Body of pancreas (tissue), 4 donors: Measurements from ENCODE around the gene TRMT10B. TPM values are rescaled to one million over a fixed set of nuclear protein-coding genes. Genes with fewer than 3 reads are reported as not detected.

Experiments used
- ATAC-seq: fragments of 150-250 bp; one replicate; pipeline ENCODE4 v1.9.1; 2016
- DNase-seq, 4 donors: peaks; one replicate each; pipeline ENCODE4 v3.0.0-alpha.2; 2019
- H3K27ac ChIP-seq, 4 donors: fragments of 200-600 bp; sonication (generic); 1 replicate in 3 of 4; 2 replicates in 1 of 4; pipeline versions ENCODE4 v1.5.1 to v1.6.1; 2016 to 2019; ENCODE audit warnings: mild to moderate bottlenecking in 1 of 4, mixed read lengths in 1 of 4, moderate library complexity in 1 of 4
- H3K27me3 ChIP-seq, 2 donors: fragments of 200-600 bp; sonication (generic); one replicate each; pipeline ENCODE4 v1.6.0; 2016; ENCODE audit warnings: mild to moderate bottlenecking in 1 of 2
- H3K36me3 ChIP-seq, 2 donors: fragments of 200-600 bp; sonication (generic); replicated peaks in 1 of 2; 2 replicates each; pipeline ENCODE4 v1.5.1; 2016; ENCODE audit warnings: low read depth in 2 of 2; ENCODE audit not compliant: insufficient read depth in 1 of 2
- H3K4me1 ChIP-seq: fragments of 200-600 bp; sonication (generic); one replicate; pipeline ENCODE4 v1.6.0; 2016
- H3K4me3 ChIP-seq, 2 donors: fragments of 200-600 bp; sonication (generic); 1 replicate in 1 of 2; 2 replicates in 1 of 2; pipeline ENCODE4 v1.5.1; 2016 to 2019
- H3K9me3 ChIP-seq, 3 donors: fragments of 200-600 bp; sonication (generic); 1 replicate in 2 of 3; 2 replicates in 1 of 3; pipeline ENCODE4 v1.5.1; 2016
- CTCF ChIP-seq, 7 experiments: fragments of 450-650 bp in 4 of 7; fragments of 200-600 bp in 3 of 7; sonication (generic) in 3 of 7; IDR thresholded peaks; one replicate each; pipeline ENCODE4 v1.5.1; 2016 to 2019; ENCODE audit warnings: antibody characterized with exemption in 7 of 7
- POLR2A ChIP-seq, 3 donors: fragments of 450-650 bp; IDR thresholded peaks; one replicate each; pipeline ENCODE4 v1.6.1; 2016; ENCODE audit warnings: antibody characterized with exemption in 3 of 3, mild to moderate bottlenecking in 2 of 3
- WGBS, 2 donors: methylation state at CpG; one replicate each; pipeline ENCODE4 v1.1.5; 2017; 5-methylcytosine and 5-hydroxymethylcytosine counted together
- intact Hi-C: fragments of 100-400 bp; cut with DNase I; formaldehyde crosslinking; loops from one replicate; pipeline ENCODE4 v1.15.1; 2023
- total RNA-seq, 2 donors: library from RNA; depleted of rRNA; stranded (reverse); fragments of >200 nt; gene quantifications; one replicate each; pipeline ENCODE4 v1.1.0, GENCODE V29; 2016

TRMT10B gene
- total RNA-seq, 2 donors from 2014 or later = 2.6 to 6.7 TPM

- Histone ChIP-seq H3K36me3 (peaks cover 0 to 1% of the 10 kb centered on the region in 2 donors), H3K27me3 (no peaks in the 10 kb centered on the region), H3K9me3 (no peaks in the 10 kb centered on the region), H3K27ac (no peak overlapping the region), H3K4me3 (no peak overlapping the region), H3K4me1 (no peaks in the 10 kb centered on the region)
- DNase-seq = no peak
- no peak for ATAC-seq
- WGBS, 2 donors = 55 to 78% methylated on average over 5 of the region's 5 CpGs
- TF ChIP-seq POLR2A (IDR thresholded peaks at IDR 0.05) (no peak), CTCF (IDR thresholded peaks at IDR 0.05) (no peak)
- intact Hi-C loops = no loop called here
These were observed 15.7 kb downstream of the TRMT10B start for GRCh38 chr9:37769306-37769705.

GRCh38 chr9:37769995-37770394 lies 16.4 kb downstream of the TRMT10B start:
- peaks cover 0 to 1% of the 10 kb centered on the region in 2 donors for H3K36me3 ChIP-seq
- no peak for DNase-seq
- no peaks in the 10 kb centered on the region for H3K9me3 ChIP-seq
- WGBS, 2 donors = 84 to 98% methylated on average over 3 of the region's 3 CpGs
- intact Hi-C loops = no loop called here
- no peak for TF ChIP-seq CTCF (IDR thresholded peaks at IDR 0.05)
- H3K4me1 ChIP-seq = no peaks in the 10 kb centered on the region
- no peaks in the 10 kb centered on the region for H3K27me3 ChIP-seq
- ATAC-seq = no peak
- H3K27ac ChIP-seq = no peak overlapping the region
- no peak overlapping the region for H3K4me3 ChIP-seq

- TF ChIP-seq POLR2A (IDR thresholded peaks at IDR 0.05) (no peak), CTCF (IDR thresholded peaks at IDR 0.05) (no peak)
- no peaks in the 10 kb centered on the region for H3K9me3 ChIP-seq
- intact Hi-C loops = no loop called here
- DNase-seq (no peak), ATAC-seq (no peak)
- H3K27me3 ChIP-seq = no peaks in the 10 kb centered on the region
- WGBS, 2 donors = 100% methylated on average over 1 of the region's 1 CpG
- no peak overlapping the region for H3K4me3 ChIP-seq
- peaks cover 0 to 11% of the 10 kb centered on the region in 2 donors for H3K36me3 ChIP-seq
- no peak overlapping the region for H3K27ac ChIP-seq
- no peaks in the 10 kb centered on the region for H3K4me1 ChIP-seq
These were observed 21.8 kb downstream of the TRMT10B start for GRCh38 chr9:37775216-37775919.

GRCh38 chr9:37776328-37776727 lies 22.7 kb downstream of the TRMT10B start:
- Histone ChIP-seq H3K4me3 (no peak overlapping the region), H3K27me3 (no peaks in the 10 kb centered on the region), H3K36me3 (peaks cover 0 to 15% of the 10 kb centered on the region in 2 donors), H3K4me1 (no peaks in the 10 kb centered on the region), H3K9me3 (no peaks in the 10 kb centered on the region), H3K27ac (no peak overlapping the region)
- intact Hi-C loops = no loop called here
- ATAC-seq (no peak), DNase-seq (no peak)
- TF ChIP-seq CTCF (IDR thresholded peaks at IDR 0.05) = no peak
- TF ChIP-seq POLR2A (IDR thresholded peaks at IDR 0.05) = no peak
- 79 to 87% methylated on average over 5 of the region's 5 CpGs for WGBS, 2 donors

GRCh38 chr9:37778534-37778933 lies 24.9 kb downstream of the TRMT10B start:
- Histone ChIP-seq H3K27ac (no peak overlapping the region), H3K4me1 (peaks cover 15% of the 10 kb centered on the region), H3K36me3 (peaks cover 4 to 18% of the 10 kb centered on the region in 2 donors), H3K9me3 (no peaks in the 10 kb centered on the region), H3K4me3 (no peak overlapping the region), H3K27me3 (no peaks in the 10 kb centered on the region)
- no peak for TF ChIP-seq CTCF (IDR thresholded peaks at IDR 0.05)
- TF ChIP-seq POLR2A (IDR thresholded peaks at IDR 0.05) = no peak
- ATAC-seq (no peak), DNase-seq (no peak)
- 72 to 81% methylated on average over 2 of the region's 2 CpGs for WGBS, 2 donors
- intact Hi-C loops = no loop called here
